ENCODE data around the gene SIX2. TPM values are rescaled to one million over a fixed set of nuclear protein-coding genes. Genes with fewer than 3 reads are reported as not detected.

The SIX2 gene
- total RNA-seq, 1 experiment from 2014 or later, result 1.9 TPM

- Mint-ChIP-seq H3K4me1 (ENCODE audit: low read depth, unreplicated experiment) (peaks cover 5% of the 10 kb centered on the region), H3K27ac (ENCODE audit: unreplicated experiment) (no peak overlapping the region), H3K36me3 (ENCODE audit: insufficient read depth, unreplicated experiment) (no peaks in the 10 kb centered on the region), H3K9me3 (ENCODE audit: unreplicated experiment) (no peaks in the 10 kb centered on the region), H3K4me3 (ENCODE audit: unreplicated experiment) (no peak overlapping the region), H3K27me3 (ENCODE audit: insufficient read depth, unreplicated experiment) (peaks cover 5% of the 10 kb centered on the region)
- no peaks in the 10 kb centered on the region for H3K9me3 ChIP-seq
- no peak overlapping the region for H3K4me3 ChIP-seq (ENCODE audit: low read depth, low read length)
- DNase-seq, result no peak
- no peaks in the 10 kb centered on the region for H3K4me1 ChIP-seq
- intact Hi-C loops (cut with micrococcal nuclease; ENCODE audit: unreplicated experiment), result loop anchor here (5.0 kb wide), 2 partner anchors 185 to 915 kb away; no protein-coding TSS in a partner anchor
- no peaks in the 10 kb centered on the region; the same call in 1 of the 2 replicates for H3K27me3 ChIP-seq (replicated peaks; ENCODE audit: control insufficient read depth, insufficient read depth, low read length)
- BruUV-seq (replicated peaks), result no TSS peak
- ChIA-PET CTCF (interaction anchor here (1.3 to 2.6 kb wide), 4 partner anchors 11 to 479 kb away, joined by 4 to 53 read pairs (median 6); no protein-coding TSS in a partner anchor), POLR2A (no interaction called here)
- H3K36me3 ChIP-seq (ENCODE audit: control insufficient read depth, insufficient read depth, low read length), result no peaks in the 10 kb centered on the region
- TF ChIP-seq CTCF (IDR thresholded peaks at IDR 0.05; ENCODE audit: insufficient read depth in 1 of 2, low read depth in 1 of 2, low read length in 1 of 2, severe bottlenecking in 1 of 2, unreplicated experiment in 1 of 2), result no peak
Observed at GRCh38 chr2:44956843-44957242, 52.4 kb downstream of the SIX2 start.

GRCh38 chr2:44955593-44956392 lies 53.5 kb downstream of the SIX2 start:
- Mint-ChIP-seq H3K27me3 (ENCODE audit: insufficient read depth, unreplicated experiment) (peaks cover 5% of the 10 kb centered on the region), H3K36me3 (ENCODE audit: insufficient read depth, unreplicated experiment) (no peaks in the 10 kb centered on the region), H3K4me1 (ENCODE audit: low read depth, unreplicated experiment) (peaks cover 5% of the 10 kb centered on the region), H3K27ac (ENCODE audit: unreplicated experiment) (no peak overlapping the region), H3K4me3 (ENCODE audit: unreplicated experiment) (peak overlapping the region; percentile 73), H3K9me3 (ENCODE audit: unreplicated experiment) (no peaks in the 10 kb centered on the region)
- DNase-seq, result peak; percentile 75 to 88
- Histone ChIP-seq H3K27me3 (replicated peaks; ENCODE audit: control insufficient read depth, insufficient read depth, low read length) (no peaks in the 10 kb centered on the region; the same call in 1 of the 2 replicates), H3K9me3 (no peaks in the 10 kb centered on the region), H3K36me3 (ENCODE audit: control insufficient read depth, insufficient read depth, low read length) (no peaks in the 10 kb centered on the region), H3K4me3 (ENCODE audit: low read depth, low read length) (peak overlapping the region; percentile 32), H3K4me1 (no peaks in the 10 kb centered on the region)
- intact Hi-C loops (cut with micrococcal nuclease; ENCODE audit: unreplicated experiment), result loop anchor here (1.0 to 5.0 kb wide), 5 partner anchors 58 to 913 kb away; no protein-coding TSS in a partner anchor
- BruUV-seq (replicated peaks), result no TSS peak
- TF ChIP-seq CTCF (IDR thresholded peaks at IDR 0.05; ENCODE audit: insufficient read depth in 1 of 2, low read depth in 1 of 2, low read length in 1 of 2, severe bottlenecking in 1 of 2, unreplicated experiment in 1 of 2), result peak; percentile 89 to 90
- ChIA-PET POLR2A (no interaction called here), CTCF (interaction anchor here (0.6 to 2.6 kb wide), 19 partner anchors 8 to 912 kb away, joined by 3 to 53 read pairs (median 5); partner anchors contain the start of genes CAMKMT, PREPL and SIX2)

Other genes starting within 250 kb of the SIX2 start
- not detected in 2 replicates for gene SIX3, start 67.8 kb downstream of the SIX2 start, total RNA-seq (2022)

Measured in Caco-2 (cell line).